Osteoblast (primary cell): ENCODE measurements around the gene ASTN2. TPM values are rescaled to one million over a fixed set of nuclear protein-coding genes. Genes with fewer than 3 reads are reported as not detected.

Experiments
- DNase-seq: peaks from one replicate; pipeline ENCODE4 v3.0.0; 2011; ENCODE audit warnings: low spot score, mixed read lengths; ENCODE audit not compliant: insufficient read length; ENCODE audit errors: missing footprints
- H2AFZ ChIP-seq: 2 replicates; pipeline ENCODE4 v1.6.0; 2011; ENCODE audit warnings: mild to moderate bottlenecking, low read length
- H3K27ac ChIP-seq: 2 replicates; pipeline ENCODE4 v1.5.1; 2011; ENCODE audit warnings: mild to moderate bottlenecking, low read depth, low read length, moderate library complexity
- H3K27me3 ChIP-seq: 2 replicates; pipeline ENCODE4 v1.6.0; 2012; ENCODE audit warnings: mild to moderate bottlenecking, control low read depth, inconsistent platforms, low read length, moderate library complexity; ENCODE audit not compliant: insufficient read depth
- H3K36me3 ChIP-seq: 2 replicates; pipeline ENCODE4 v1.5.1; 2011; ENCODE audit warnings: mild to moderate bottlenecking, low read length, control low read depth, moderate library complexity; ENCODE audit not compliant: insufficient read depth
- H3K4me1 ChIP-seq: 2 replicates; pipeline ENCODE4 v1.5.1; 2011; ENCODE audit warnings: mild to moderate bottlenecking, low read length, control low read depth, moderate library complexity; ENCODE audit not compliant: insufficient read depth
- H3K4me2 ChIP-seq: 2 replicates; pipeline ENCODE4 v1.6.0; 2011; ENCODE audit warnings: mild to moderate bottlenecking, low read length; ENCODE audit not compliant: insufficient read depth
- H3K4me3 ChIP-seq: fragments of 200-600 bp; sonication (generic); 3 replicates; pipeline ENCODE4 v1.5.1; 2012; ENCODE audit warnings: mild to moderate bottlenecking, low read length, inconsistent platforms; ENCODE audit not compliant: insufficient read depth
- H3K79me2 ChIP-seq: 2 replicates; pipeline ENCODE4 v1.6.0; 2012; ENCODE audit warnings: mild to moderate bottlenecking, low read length, control low read depth, inconsistent platforms; ENCODE audit not compliant: insufficient read depth
- H3K9me3 ChIP-seq: 2 replicates; pipeline ENCODE4 v1.5.1; 2011; ENCODE audit warnings: low read depth, low read length, control low read depth
- H4K20me1 ChIP-seq: 2 replicates; pipeline ENCODE4 v1.6.0; 2012; ENCODE audit warnings: mild to moderate bottlenecking, low read length, control low read depth; ENCODE audit not compliant: insufficient read depth
- CTCF ChIP-seq: IDR thresholded peaks from 2 replicates; pipeline ENCODE4 v1.5.1; 2011; ENCODE audit warnings: mild to moderate bottlenecking, low read depth, low read length, moderate library complexity; ENCODE audit errors: extremely low read depth
- total RNA-seq: library from RNA; depleted of rRNA; stranded (reverse); fragments of >200 nt; gene quantifications from 2 replicates; pipeline ENCODE4 v1.2.3, GENCODE V29; 2012

Gene ASTN2
- total RNA-seq, 1 donor, result 4.7 TPM

- Histone ChIP-seq H3K27me3 (no peaks in the 10 kb centered on the region), H2AFZ (no peak overlapping the region), H3K4me1 (peaks cover 17% of the 10 kb centered on the region), H3K4me2 (no peak overlapping the region), H4K20me1 (no peaks in the 10 kb centered on the region), H3K9me3 (no peaks in the 10 kb centered on the region), H3K4me3 (no peak overlapping the region), H3K27ac (no peak overlapping the region), H3K36me3 (no peaks in the 10 kb centered on the region), H3K79me2 (no peaks in the 10 kb centered on the region)
- no peak for TF ChIP-seq CTCF
- DNase-seq, result no peak
Observed at GRCh38 chr9:116629634-116630033, 785.2 kb downstream of the ASTN2 start.

- TF ChIP-seq CTCF, result no peak
- H3K27me3 ChIP-seq, result no peaks in the 10 kb centered on the region
- no peak for DNase-seq
Observed at GRCh38 chr9:116628716-116629115, 786.1 kb downstream of the ASTN2 start.

GRCh38 chr9:116627433-116627832, 787.4 kb downstream of the ASTN2 start:
- H3K9me3 ChIP-seq, result no peaks in the 10 kb centered on the region
- no peaks in the 10 kb centered on the region for H3K79me2 ChIP-seq
- H3K27me3 ChIP-seq, result no peaks in the 10 kb centered on the region
- no peaks in the 10 kb centered on the region for H4K20me1 ChIP-seq
- peaks cover 2% of the 10 kb centered on the region for H3K4me1 ChIP-seq
- no peak overlapping the region for H3K4me2 ChIP-seq
- no peak for TF ChIP-seq CTCF
- no peak overlapping the region for H3K27ac ChIP-seq
- DNase-seq, result no peak
- H3K36me3 ChIP-seq, result no peaks in the 10 kb centered on the region
- no peak overlapping the region for H3K4me3 ChIP-seq
- H2AFZ ChIP-seq, result no peak overlapping the region

More at GRCh38 chr9:116628716-116629115, 786.1 kb downstream of the ASTN2 start:
- no peaks in the 10 kb centered on the region for H4K20me1 ChIP-seq
- no peaks in the 10 kb centered on the region for H3K36me3 ChIP-seq
- no peaks in the 10 kb centered on the region for H3K79me2 ChIP-seq
- H2AFZ ChIP-seq, result no peak overlapping the region
- no peak overlapping the region for H3K4me2 ChIP-seq
- H3K9me3 ChIP-seq, result no peaks in the 10 kb centered on the region
- no peak overlapping the region for H3K27ac ChIP-seq
- peaks cover 14% of the 10 kb centered on the region for H3K4me1 ChIP-seq
- no peak overlapping the region for H3K4me3 ChIP-seq

- no peaks in the 10 kb centered on the region for H3K36me3 ChIP-seq
- TF ChIP-seq CTCF, result no peak
- H3K79me2 ChIP-seq, result no peaks in the 10 kb centered on the region
- no peaks in the 10 kb centered on the region for H3K4me1 ChIP-seq
- no peak overlapping the region for H3K4me3 ChIP-seq
- DNase-seq, result no peak
- no peak overlapping the region for H3K4me2 ChIP-seq
- H3K9me3 ChIP-seq, result no peaks in the 10 kb centered on the region
- no peak overlapping the region for H2AFZ ChIP-seq
- no peaks in the 10 kb centered on the region for H4K20me1 ChIP-seq
- no peaks in the 10 kb centered on the region for H3K27me3 ChIP-seq
- H3K27ac ChIP-seq, result no peak overlapping the region
Observed at GRCh38 chr9:116626762-116627161, 788.1 kb downstream of the ASTN2 start.
